ENCODE results near the gene ACAA1. TPM values are rescaled to one million over a fixed set of nuclear protein-coding genes. Genes with fewer than 3 reads are reported as not detected.

The ACAA1 gene
- total RNA-seq, 1 experiment from 2014 or later: 44.3 TPM

DNA sequence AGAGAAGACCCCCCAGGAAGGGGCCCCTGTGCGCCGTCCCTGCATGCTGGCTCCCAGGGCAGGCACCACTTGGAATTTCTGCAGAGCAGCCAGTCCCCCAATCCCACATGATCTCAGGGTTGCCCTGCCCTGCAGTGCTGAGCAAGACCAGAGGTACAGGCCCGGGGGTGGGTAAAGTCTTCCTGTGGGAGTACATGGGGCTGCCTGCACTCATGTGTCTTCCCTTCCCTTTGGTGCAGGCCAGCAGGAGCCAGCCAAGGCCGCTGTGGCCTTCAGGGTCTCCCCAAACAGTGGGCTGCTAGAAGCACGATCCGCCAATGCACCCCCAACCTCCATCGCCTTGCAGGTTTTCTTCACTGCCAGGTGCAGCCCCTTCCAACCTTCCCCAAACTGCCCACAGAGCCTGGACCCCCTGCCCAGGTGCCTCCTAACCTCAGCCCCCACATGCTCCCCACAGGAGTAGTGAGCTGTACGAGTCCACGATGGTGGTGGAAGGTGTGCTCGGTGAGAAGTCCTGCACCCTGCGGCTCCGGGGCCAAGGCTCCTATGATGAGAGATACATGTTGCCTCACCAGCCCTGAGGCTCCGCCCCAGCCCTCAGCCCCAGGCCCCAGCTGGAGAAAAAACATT is 15.0 kb downstream of the ACAA1 start:
- Histone ChIP-seq H3K56ac (ENCODE audit: insufficient read length, low read depth, low read length) (no peak overlapping the region), H3K27me3 (ENCODE audit: insufficient read depth, low read length) (no peaks in the 10 kb centered on the region), H2BK120ac (ENCODE audit: low read depth, low read length, poor library complexity, severe bottlenecking) (no peak overlapping the region), H3K9ac (ENCODE audit: extremely low read depth, insufficient read length, low read length) (no peak overlapping the region), H3T11ph (ENCODE audit: low read length) (no peak overlapping the region), H3K23ac (ENCODE audit: insufficient read length, low read depth, low read length) (no peak overlapping the region), H2BK5ac (ENCODE audit: insufficient read length, low read length) (no peak overlapping the region), H4K8ac (replicated peaks; ENCODE audit: insufficient read length, low read depth, low read length) (no peak overlapping the region), H3K9me3 (ENCODE audit: control insufficient read depth, low read depth, low read length) (no peaks in the 10 kb centered on the region), H3K79me1 (ENCODE audit: insufficient read depth, low read depth, low read length, poor library complexity, severe bottlenecking) (no peaks in the 10 kb centered on the region), H4K20me1 (ENCODE audit: control insufficient read depth, insufficient read depth, insufficient read length) (no peaks in the 10 kb centered on the region), H2BK15ac (ENCODE audit: low read depth, low read length) (no peak overlapping the region), H3K4ac (ENCODE audit: low read depth, low read length) (no peak overlapping the region), H3K14ac (ENCODE audit: insufficient read depth, low read length) (no peak overlapping the region), H3K23me2 (ENCODE audit: insufficient read length, low read depth, low read length, poor library complexity, severe bottlenecking) (no peaks in the 10 kb centered on the region), H2BK20ac (ENCODE audit: low read depth, low read length, poor library complexity, severe bottlenecking) (no peak overlapping the region), H3K79me2 (ENCODE audit: insufficient read depth, low read length) (no peaks in the 10 kb centered on the region), H4K5ac (ENCODE audit: insufficient read length, low read depth, low read length) (no peak overlapping the region), H3K4me2 (ENCODE audit: insufficient read depth, insufficient read length, low read length) (no peak overlapping the region), H2AK5ac (ENCODE audit: insufficient read length, low read length) (no peak overlapping the region), H4K91ac (ENCODE audit: insufficient read length, low read depth, low read length) (no peak overlapping the region), H3K4me1 (ENCODE audit: insufficient read depth, low read length) (no peaks in the 10 kb centered on the region), H2AFZ (ENCODE audit: low read length) (no peak overlapping the region), H2BK12ac (ENCODE audit: insufficient read length, low read depth, low read length) (no peak overlapping the region), H3K27ac (ENCODE audit: insufficient read length, low read depth, low read length) (no peak overlapping the region), H3K18ac (ENCODE audit: insufficient read length, low read depth, low read length) (no peak overlapping the region)
- peaks cover 3% of the 10 kb centered on the region; the same call in 1 of the 2 replicates for H3K27me3 Mint-ChIP-seq (ENCODE audit: low read depth)
- peaks cover 35 to 78% (median 57%) of the 10 kb centered on the region in 3 experiments; a peak in 6 of 7 replicates for H3K36me3 Mint-ChIP-seq (ENCODE audit: insufficient read depth in 1 of 3, low read depth in 3 of 3)
- no peak for TF ChIP-seq CTCF (conservative IDR thresholded peaks at IDR 0.05)
- no peak overlapping the region for H3K4me3 Mint-ChIP-seq
- DNase-seq: no peak
- H3K4me1 Mint-ChIP-seq: peaks cover 0 to 3% of the 10 kb centered on the region in 2 experiments; a peak in 1 of 4 replicates
- no peaks in the 10 kb centered on the region for H3K9me3 Mint-ChIP-seq
- WGBS (ENCODE audit: extremely low coverage, insufficient read length, low lambda C conversion rate): no CpG with 5 or more reads among the region's 13 CpGs
- H3K27ac Mint-ChIP-seq: no peak overlapping the region
